B cell (primary cell): Measurements from ENCODE around the gene CORO2B. TPM values are rescaled to one million over a fixed set of nuclear protein-coding genes. Genes with fewer than 3 reads are reported as not detected.

Experiments
- ATAC-seq: fragments of 200-7000 bp; cut with Tn5 transposase; one replicate; pipeline ENCODE4 v1.10.0; 2021; ENCODE audit warnings: low read depth, mild to moderate bottlenecking, moderate number of reproducible peaks, moderate library complexity
- CTCF ChIA-PET: fragments of 350-600 bp; sonication (Branson Sonifier 250); formaldehyde crosslinking; loops from one replicate; lab custom pipeline; 2021; ENCODE audit warnings: antibody characterized with exemption, inconsistent platforms; lab: Charles Lee
- POLR2A ChIA-PET: fragments of 350-600 bp; sonication (Branson Sonifier 250); formaldehyde crosslinking; loops from one replicate; lab custom pipeline; 2021; ENCODE audit warnings: antibody characterized with exemption; lab: Charles Lee
- DNase-seq: peaks from one replicate; pipeline ENCODE4 v3.0.0; 2013
- H2AFZ ChIP-seq: 2 replicates; pipeline ENCODE4 v1.6.1; 2012; ENCODE audit warnings: mild to moderate bottlenecking, low read depth, low read length; ENCODE audit not compliant: insufficient read depth, poor library complexity, severe bottlenecking
- H3K27ac ChIP-seq, 2 donors: 1 replicate in 1 of 2; 2 replicates in 1 of 2; pipeline ENCODE4 v1.5.1; 2012 to 2013; ENCODE audit warnings: low read length in 2 of 2, mild to moderate bottlenecking in 2 of 2, moderate library complexity in 1 of 2
- H3K27me3 ChIP-seq, 4 experiments: fragments of 200-600 bp in 1 of 4; sonication (generic) in 1 of 4; replicated peaks in 1 of 4; 1 replicate in 2 of 4; 2 replicates in 2 of 4; pipeline versions ENCODE4 v1.6.1 to v1.7.0; 2013 to 2016; ENCODE audit warnings: low read length in 3 of 4, mild to moderate bottlenecking in 2 of 4, mixed read lengths in 1 of 4, moderate library complexity in 1 of 4; ENCODE audit not compliant: insufficient read depth in 4 of 4, control insufficient read depth in 3 of 4; ENCODE audit errors: control extremely low read depth in 1 of 4
- H3K36me3 ChIP-seq, 2 experiments: replicated peaks in 1 of 2; 1 replicate in 1 of 2; 2 replicates in 1 of 2; pipeline versions ENCODE4 v1.6.1 to v1.7.1; 2013; ENCODE audit warnings: low read length in 1 of 2; ENCODE audit not compliant: insufficient read depth in 2 of 2, control insufficient read depth in 1 of 2; ENCODE audit errors: control extremely low read depth in 1 of 2, extremely low read depth in 1 of 2
- H3K4me1 ChIP-seq, 2 donors: fragments of 200-600 bp in 1 of 2; sonication (generic) in 1 of 2; 1 replicate in 1 of 2; 2 replicates in 1 of 2; pipeline versions ENCODE4 v1.5.1 to v1.6.1; 2013 to 2017; ENCODE audit warnings: low read length in 2 of 2; ENCODE audit not compliant: control insufficient read depth in 2 of 2, insufficient read depth in 2 of 2
- H3K4me2 ChIP-seq: replicated peaks from 2 replicates; pipeline ENCODE3; 2012; ENCODE audit warnings: mild to moderate bottlenecking, low read depth, low read length; ENCODE audit not compliant: poor library complexity, severe bottlenecking
- H3K4me3 ChIP-seq, 5 experiments: fragments of 200-600 bp in 1 of 5; sonication (generic) in 1 of 5; 1 replicate in 3 of 5; 2 replicates in 2 of 5; pipeline versions ENCODE4 v1.5.1 to v1.7.0; 2011 to 2016; ENCODE audit warnings: low read length in 4 of 5, mild to moderate bottlenecking in 4 of 5, low read depth in 2 of 5, control low read depth in 1 of 5, moderate library complexity in 1 of 5; ENCODE audit not compliant: insufficient read depth in 1 of 5; ENCODE audit errors: control extremely low read depth in 1 of 5, extremely low read depth in 1 of 5
- H3K79me2 ChIP-seq: fragments of 200-600 bp; sonication (generic); one replicate; pipeline ENCODE4 v1.6.0; 2016; ENCODE audit warnings: low read length; ENCODE audit not compliant: control insufficient read depth, insufficient read depth
- H3K9ac ChIP-seq: fragments of 200-600 bp; sonication (generic); 2 replicates; pipeline ENCODE4 v1.6.1; 2017; ENCODE audit warnings: mild to moderate bottlenecking, low read length, moderate library complexity
- H3K9me3 ChIP-seq, 3 donors: one replicate each; pipeline versions ENCODE4 v1.6.1 to v1.7.1; 2013; ENCODE audit warnings: low read length in 2 of 3; ENCODE audit not compliant: control insufficient read depth in 2 of 3, insufficient read depth in 1 of 3; ENCODE audit errors: control extremely low read depth in 1 of 3
- H4K20me1 ChIP-seq: 2 replicates; pipeline ENCODE4 v1.6.0; 2012; ENCODE audit warnings: mild to moderate bottlenecking, low read length; ENCODE audit not compliant: insufficient read depth, control insufficient read depth, poor library complexity, severe bottlenecking
- H3K27ac Mint-ChIP-seq: one replicate; pipeline ENCODE4 v1.8.0; 2021; ENCODE audit warnings: mixed read lengths
- H3K27me3 Mint-ChIP-seq: one replicate; pipeline ENCODE4 v1.8.0; 2021; ENCODE audit warnings: mixed read lengths
- H3K4me1 Mint-ChIP-seq: one replicate; pipeline ENCODE4 v1.8.0; 2021; ENCODE audit warnings: mixed read lengths
- H3K4me3 Mint-ChIP-seq: one replicate; pipeline ENCODE4 v1.8.0; 2021; ENCODE audit warnings: mixed read lengths
- H3K9me3 Mint-ChIP-seq: one replicate; pipeline ENCODE4 v1.8.0; 2022; ENCODE audit warnings: mixed read lengths; ENCODE audit not compliant: insufficient read depth
- EZH2 ChIP-seq: IDR thresholded peaks from 2 replicates; pipeline ENCODE4 v1.6.1; 2012; ENCODE audit warnings: borderline replicate concordance, low read depth, mild to moderate bottlenecking, moderate library complexity, low read length; ENCODE audit not compliant: insufficient read depth, poor library complexity, severe bottlenecking
- WGBS: methylation state at CpG from one replicate; pipeline ENCODE4 v1.1.5; 2013; ENCODE audit warnings: missing lambda C conversion rate; ENCODE audit not compliant: insufficient coverage; 5-methylcytosine and 5-hydroxymethylcytosine counted together
- intact Hi-C: fragments of 100-400 bp; cut with micrococcal nuclease; formaldehyde crosslinking; loops from one replicate; pipeline ENCODE4 v1.10.0; 2022
- polyA plus RNA-seq: library from polyadenylated mRNA; depleted of rRNA; stranded (reverse); fragments of >200 nt; gene quantifications from 2 replicates; pipeline ENCODE4 v1.2.3, GENCODE V29; 2012
- total RNA-seq, 2 donors: library from RNA; stranded (reverse); fragments of 120-200 nt in 1 of 2; gene quantifications; 1 replicate in 1 of 2; 2 replicates in 1 of 2; pipeline versions ENCODE4 v1.2.3 to v1.2.4, GENCODE V29; 2013 to 2022
- TF ChIP-seq, protein P1 (sequence below): fragments of 200-600 bp; IDR thresholded peaks from one replicate; pipeline ENCODE4 v1.8.0; 2022; ENCODE audit warnings: antibody characterized with exemption, mild to moderate bottlenecking

The CORO2B gene
- total and polyA plus RNA-seq, 2 donors (not counting 1 experiment from before 2014, with no cell fraction given) = 9.5 to 11.3 TPM

DNA sequence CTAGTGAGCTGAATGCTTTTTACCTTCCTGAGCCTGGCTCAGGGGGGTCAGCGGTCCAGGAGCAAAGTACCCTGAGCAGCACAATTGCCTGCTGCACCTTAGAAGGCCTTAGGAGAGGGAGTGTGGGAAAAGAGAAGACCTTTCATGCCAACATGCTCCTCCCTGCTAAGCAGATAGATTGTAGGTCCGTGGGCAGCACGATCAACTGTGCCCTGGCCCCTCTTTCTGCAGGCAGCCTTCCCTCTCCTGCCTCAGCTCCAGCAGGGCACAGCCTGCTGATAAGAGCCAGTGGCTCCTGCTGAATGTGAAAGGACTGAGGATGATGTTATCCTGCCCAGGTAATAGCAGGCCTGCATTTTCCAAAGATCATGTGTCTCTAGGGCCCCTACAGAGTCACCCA is 4.1 kb downstream of the CORO2B start:
- intact Hi-C loops = no loop called here
- POLR2A ChIA-PET = no interaction called here

DNA sequence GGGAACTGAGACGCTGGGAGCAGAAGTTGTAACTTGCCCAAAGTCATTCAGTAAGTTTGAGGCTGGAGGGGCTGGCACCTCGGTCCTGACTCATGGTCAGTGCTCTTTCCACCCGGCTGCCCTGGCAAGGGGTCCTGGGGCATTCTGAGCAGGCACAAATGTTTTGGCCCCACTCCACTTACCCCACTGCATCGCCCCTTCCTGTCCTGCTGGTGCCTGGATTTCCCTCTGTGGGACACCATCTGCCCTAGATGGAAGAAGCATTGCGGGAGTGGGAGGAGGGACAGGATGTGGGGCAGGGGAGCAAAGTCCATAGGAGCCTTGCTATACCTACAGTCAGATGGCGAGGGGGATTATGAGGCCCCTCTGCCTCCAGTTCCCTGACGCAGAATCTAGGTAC is 4.5 kb downstream of the CORO2B start:
- WGBS = 82% methylated on average over 4 of the region's 7 CpGs
- H3K27ac Mint-ChIP-seq = peak overlapping the region; percentile 15
- CTCF ChIA-PET = interaction anchor here (1.4 kb wide), 1 partner anchor 91 kb away, joined by 5 read pairs; no protein-coding TSS in a partner anchor

More for the DNA sequence above, 4.1 kb downstream of the CORO2B start:
- Mint-ChIP-seq H3K27ac (no peak overlapping the region), H3K9me3 (no peaks in the 10 kb centered on the region), H3K27me3 (peaks cover 9% of the 10 kb centered on the region), H3K4me1 (peaks cover 47% of the 10 kb centered on the region), H3K4me3 (no peak overlapping the region)
- Histone ChIP-seq H3K79me2 (peaks cover 40% of the 10 kb centered on the region), H3K36me3 (no peaks in the 10 kb centered on the region), H3K27me3 (peaks cover 0 to 4% (median 0%) of the 10 kb centered on the region in 4 experiments), H4K20me1 (no peaks in the 10 kb centered on the region), H3K4me3 (no peak overlapping the region), H3K27ac (no peak overlapping the region), H3K4me2 (no peak overlapping the region), H3K9ac (no peak overlapping the region), H3K9me3 (peaks cover 0 to 3% (median 0%) of the 10 kb centered on the region in 3 donors), H2AFZ (no peak overlapping the region), H3K4me1 (peaks cover 23 to 26% of the 10 kb centered on the region in 2 donors)
- WGBS = 100% methylated on average over 1 of the region's 3 CpGs
- TF ChIP-seq, protein P1, sequence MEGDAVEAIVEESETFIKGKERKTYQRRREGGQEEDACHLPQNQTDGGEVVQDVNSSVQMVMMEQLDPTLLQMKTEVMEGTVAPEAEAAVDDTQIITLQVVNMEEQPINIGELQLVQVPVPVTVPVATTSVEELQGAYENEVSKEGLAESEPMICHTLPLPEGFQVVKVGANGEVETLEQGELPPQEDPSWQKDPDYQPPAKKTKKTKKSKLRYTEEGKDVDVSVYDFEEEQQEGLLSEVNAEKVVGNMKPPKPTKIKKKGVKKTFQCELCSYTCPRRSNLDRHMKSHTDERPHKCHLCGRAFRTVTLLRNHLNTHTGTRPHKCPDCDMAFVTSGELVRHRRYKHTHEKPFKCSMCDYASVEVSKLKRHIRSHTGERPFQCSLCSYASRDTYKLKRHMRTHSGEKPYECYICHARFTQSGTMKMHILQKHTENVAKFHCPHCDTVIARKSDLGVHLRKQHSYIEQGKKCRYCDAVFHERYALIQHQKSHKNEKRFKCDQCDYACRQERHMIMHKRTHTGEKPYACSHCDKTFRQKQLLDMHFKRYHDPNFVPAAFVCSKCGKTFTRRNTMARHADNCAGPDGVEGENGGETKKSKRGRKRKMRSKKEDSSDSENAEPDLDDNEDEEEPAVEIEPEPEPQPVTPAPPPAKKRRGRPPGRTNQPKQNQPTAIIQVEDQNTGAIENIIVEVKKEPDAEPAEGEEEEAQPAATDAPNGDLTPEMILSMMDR = no peak
- TF ChIP-seq EZH2 = no peak
- ATAC-seq (no peak), DNase-seq (no peak)
- CTCF ChIA-PET = interaction anchor here (1.4 to 1.7 kb wide), 2 partner anchors 28 to 91 kb away, joined by 5 to 6 read pairs; no protein-coding TSS in a partner anchor

More for the DNA sequence above, 4.5 kb downstream of the CORO2B start:
- Histone ChIP-seq H3K9ac (no peak overlapping the region), H3K4me2 (no peak overlapping the region), H3K27me3 (no peaks in the 10 kb centered on the region), H3K4me1 (peaks cover 24 to 26% of the 10 kb centered on the region in 2 donors), H3K36me3 (no peaks in the 10 kb centered on the region), H3K79me2 (peaks cover 44% of the 10 kb centered on the region), H4K20me1 (peaks cover 3% of the 10 kb centered on the region), H3K27ac (no peak overlapping the region), H2AFZ (no peak overlapping the region), H3K9me3 (no peaks in the 10 kb centered on the region), H3K4me3 (no peak overlapping the region)
- no peak overlapping the region for H3K4me3 Mint-ChIP-seq
- intact Hi-C loops = no loop called here
- no peak for DNase-seq
- no peak for ATAC-seq
- no peak for TF ChIP-seq EZH2
- TF ChIP-seq, protein P1 = no peak
- H3K4me1 Mint-ChIP-seq = peaks cover 47% of the 10 kb centered on the region
- no peaks in the 10 kb centered on the region for H3K9me3 Mint-ChIP-seq
- H3K27me3 Mint-ChIP-seq = peaks cover 5% of the 10 kb centered on the region
- POLR2A ChIA-PET = no interaction called here
